ENCODE measurements around the gene KCNF1.

KCNF1 gene

GRCh38 chr2:10941383-10941782 is 29.6 kb downstream of the KCNF1 start:
- H3K4me3 ChIP-seq (ENCODE audit: low read depth, low read length): no peak overlapping the region
- TF ChIP-seq POLR2A (IDR thresholded peaks at IDR 0.05; ENCODE audit: extremely low read depth, insufficient read length): no peak
- no peak for TF ChIP-seq MAX (IDR thresholded peaks at IDR 0.05; ENCODE audit: low read depth, low read length)
- TF ChIP-seq CTCF (IDR thresholded peaks at IDR 0.05; ENCODE audit: low read depth, low read length): no peak
- TF ChIP-seq MYC (IDR thresholded peaks at IDR 0.05; ENCODE audit: low read depth, low read length): no peak
- no peak for DNase-seq (ENCODE audit: low read depth)

- H3K4me3 ChIP-seq (ENCODE audit: low read depth, low read length): no peak overlapping the region
- no peak for DNase-seq (ENCODE audit: low read depth)
- TF ChIP-seq CTCF (IDR thresholded peaks at IDR 0.05; ENCODE audit: low read depth, low read length): no peak
- TF ChIP-seq MYC (IDR thresholded peaks at IDR 0.05; ENCODE audit: low read depth, low read length): no peak
- TF ChIP-seq MAX (IDR thresholded peaks at IDR 0.05; ENCODE audit: low read depth, low read length): no peak
- no peak for TF ChIP-seq POLR2A (IDR thresholded peaks at IDR 0.05; ENCODE audit: extremely low read depth, insufficient read length)
Measured at GRCh38 chr2:10944799-10945198, 33.1 kb downstream of the KCNF1 start.

GRCh38 chr2:10946394-10946793 is 34.7 kb downstream of the KCNF1 start:
- no peak overlapping the region for H3K4me3 ChIP-seq (ENCODE audit: low read depth, low read length)
- no peak for DNase-seq (ENCODE audit: low read depth)
- TF ChIP-seq MAX (IDR thresholded peaks at IDR 0.05; ENCODE audit: low read depth, low read length): no peak

GRCh38 chr2:10947005-10947440 is 35.3 kb downstream of the KCNF1 start:
- no peak overlapping the region for H3K4me3 ChIP-seq (ENCODE audit: low read depth, low read length)
- peak; percentile 14 for DNase-seq (ENCODE audit: low read depth)
- no peak for TF ChIP-seq POLR2A (IDR thresholded peaks at IDR 0.05; ENCODE audit: extremely low read depth, insufficient read length)
- no peak for TF ChIP-seq MYC (IDR thresholded peaks at IDR 0.05; ENCODE audit: low read depth, low read length)
- no peak for TF ChIP-seq CTCF (IDR thresholded peaks at IDR 0.05; ENCODE audit: low read depth, low read length)
- no peak for TF ChIP-seq MAX (IDR thresholded peaks at IDR 0.05; ENCODE audit: low read depth, low read length)

- TF ChIP-seq CTCF (IDR thresholded peaks at IDR 0.05; ENCODE audit: low read depth, low read length) (no peak), MYC (IDR thresholded peaks at IDR 0.05; ENCODE audit: low read depth, low read length) (no peak), MAX (IDR thresholded peaks at IDR 0.05; ENCODE audit: low read depth, low read length) (no peak), POLR2A (IDR thresholded peaks at IDR 0.05; ENCODE audit: extremely low read depth, insufficient read length) (no peak)
Measured at GRCh38 chr2:10947446-10948187, 35.9 kb downstream of the KCNF1 start.

GRCh38 chr2:10948188-10948564 is 36.4 kb downstream of the KCNF1 start:
- DNase-seq (ENCODE audit: low read depth): no peak
- H3K4me3 ChIP-seq (ENCODE audit: low read depth, low read length): no peak overlapping the region
- TF ChIP-seq CTCF (IDR thresholded peaks at IDR 0.05; ENCODE audit: low read depth, low read length) (no peak), MYC (IDR thresholded peaks at IDR 0.05; ENCODE audit: low read depth, low read length) (no peak), POLR2A (IDR thresholded peaks at IDR 0.05; ENCODE audit: extremely low read depth, insufficient read length) (no peak), MAX (IDR thresholded peaks at IDR 0.05; ENCODE audit: low read depth, low read length) (no peak)

More at GRCh38 chr2:10947446-10948187, 35.9 kb downstream of the KCNF1 start:
- no peak for DNase-seq (ENCODE audit: low read depth)
- no peak overlapping the region for H3K4me3 ChIP-seq (ENCODE audit: low read depth, low read length)

Measured in NB4 (cell line).